WTC11 (cell line): ENCODE data around the gene FGD6.

Experiments
- ATF2 ChIP-seq: sonication (generic); formaldehyde crosslinking; IDR thresholded peaks from 2 replicates; pipeline ENCODE4 v1.8.1; 2022; ENCODE audit warnings: low read depth, missing genetic modification reagents, borderline replicate concordance
- CREM ChIP-seq: sonication (generic); formaldehyde crosslinking; IDR thresholded peaks from 2 replicates; pipeline ENCODE4 v1.8.1; 2022; ENCODE audit warnings: mild to moderate bottlenecking, missing genetic modification reagents, moderate library complexity
- CTCF ChIP-seq: fragments of 200-600 bp; IDR thresholded peaks from 2 replicates; pipeline ENCODE4 v1.8.0; 2022; ENCODE audit warnings: antibody characterized with exemption
- RELA ChIP-seq: sonication (generic); formaldehyde crosslinking; IDR thresholded peaks from 2 replicates; pipeline ENCODE4 v1.8.1; 2022; ENCODE audit warnings: missing genetic modification reagents, mild to moderate bottlenecking, borderline replicate concordance
- ZNF263 ChIP-seq: sonication (generic); formaldehyde crosslinking; IDR thresholded peaks from 2 replicates; pipeline ENCODE4 v1.8.1; 2022; ENCODE audit warnings: low read depth, mild to moderate bottlenecking, moderate library complexity, missing genetic modification reagents
- ZNF671 ChIP-seq: fragments of 250-450 bp; sonication (Bioruptor Pico); IDR thresholded peaks from 2 replicates; pipeline ENCODE4 v1.8.0; 2021; ENCODE audit warnings: mild to moderate bottlenecking

- no peak for TF ChIP-seq CTCF
- TF ChIP-seq ATF2 (CRISPR knock-in tag) = no peak
- no peak for TF ChIP-seq ZNF671 (CRISPR knock-in tag)
- TF ChIP-seq RELA (CRISPR knock-in tag) = no peak
- no peak for TF ChIP-seq ZNF263 (CRISPR knock-in tag)
- TF ChIP-seq CREM (CRISPR knock-in tag) = no peak
Observed at GRCh38 chr12:95037906-95038305, 179.4 kb downstream of the FGD6 start.
